K562 (cell line): ENCODE measurements around the gene B3GNT4. TPM values are rescaled to one million over a fixed set of nuclear protein-coding genes. Genes with fewer than 3 reads are reported as not detected.

Source experiments
- ATAC-seq: fragments of 200-7000 bp; cut with Tn5 transposase; 3 replicates; pipeline ENCODE4 v1.9.1; 2020; ENCODE audit warnings: moderate library complexity
- BruUV-seq: library from RNA; stranded (reverse); fragments of 400-500 nt; replicated peaks from 2 replicates; lab custom pipeline; 2021; lab: Mats Ljungman, UMichigan
- CTCF ChIA-PET: fragments of 300-600 bp; formaldehyde crosslinking; extraction: SDS; loops from one replicate; lab custom pipeline; 2021; ENCODE audit warnings: low intra/inter-chr PET ratio; lab: Yijun Ruan, JAX
- POLR2A ChIA-PET: fragments of 300-600, 350-650 bp; sonication (Branson Sonifier 250); formaldehyde crosslinking; extraction: SDS; loops from one replicate; lab custom pipeline; 2021; ENCODE audit warnings: antibody characterized with exemption, inconsistent platforms; lab: Yijun Ruan, JAX
- DNase-seq, 4 experiments: peaks; one replicate each; pipeline versions ENCODE4 v3.0.0 to v3.0.0-alpha.2; 2011 to 2018; ENCODE audit warnings: low spot score in 3 of 4, mixed read lengths in 3 of 4; ENCODE audit errors: extremely low read depth in 1 of 4
- FAIRE-seq: peaks from 2 replicates; lab custom pipeline; 2011; peaks lifted over from hg19 to GRCh38; lab: Jason Lieb, UNC
- H2AFZ ChIP-seq: 2 replicates; pipeline ENCODE4 v1.6.0; 2011; ENCODE audit warnings: low read depth, low read length, control low read depth, inconsistent platforms
- H3K27ac ChIP-seq: fragments of 200-600 bp; 3 replicates; pipeline ENCODE4 v1.8.0; 2011; ENCODE audit warnings: low read depth, mild to moderate bottlenecking, control low read depth, inconsistent platforms, low read length, moderate library complexity, mixed read lengths; ENCODE audit errors: extremely low read depth
- H3K27me3 ChIP-seq, 2 experiments: fragments of 300-600 bp in 1 of 2; 2 replicates in 1 of 2; 3 replicates in 1 of 2; pipeline versions ENCODE4 v1.6.0 to v1.8.0; 2011; ENCODE audit warnings: inconsistent platforms in 2 of 2, low read length in 2 of 2, mild to moderate bottlenecking in 1 of 2, mixed read lengths in 1 of 2, moderate library complexity in 1 of 2; ENCODE audit not compliant: control insufficient read depth in 2 of 2, insufficient read depth in 2 of 2
- H3K36me3 ChIP-seq: fragments of 300-600 bp; 3 replicates; pipeline ENCODE4 v1.8.0; 2011; ENCODE audit warnings: mild to moderate bottlenecking, low read length, inconsistent platforms; ENCODE audit not compliant: control insufficient read depth, insufficient read depth
- H3K4me1 ChIP-seq, 2 experiments: fragments of 200-600 bp in 1 of 2; replicated peaks in 1 of 2; 2 replicates in 1 of 2; 3 replicates in 1 of 2; pipeline versions ENCODE4 v1.5.1 to v1.8.0; 2011; ENCODE audit warnings: inconsistent platforms in 2 of 2, low read length in 2 of 2, mild to moderate bottlenecking in 1 of 2, mixed read lengths in 1 of 2, moderate library complexity in 1 of 2; ENCODE audit not compliant: control insufficient read depth in 2 of 2, insufficient read depth in 2 of 2
- H3K4me2 ChIP-seq: 2 replicates; pipeline ENCODE4 v1.6.1; 2011; ENCODE audit warnings: low read length, control low read depth, inconsistent platforms, mixed read lengths; ENCODE audit not compliant: insufficient read depth
- H3K4me3 ChIP-seq: fragments of 200-600 bp; sonication (generic), shearing (Covaris generic); 2 replicates; pipeline ENCODE4 v1.5.1; 2016; ENCODE audit warnings: control low read depth, inconsistent platforms
- H3K79me2 ChIP-seq: fragments of 200-600 bp; 3 replicates; pipeline ENCODE4 v1.8.0; 2011; ENCODE audit warnings: low read length, inconsistent platforms; ENCODE audit not compliant: control insufficient read depth, insufficient read depth
- H3K9ac ChIP-seq, 2 experiments: 2 replicates each; pipeline versions ENCODE4 v1.6.0 to v1.6.1; 2011; ENCODE audit warnings: low read depth in 2 of 2, low read length in 2 of 2, control low read depth in 1 of 2, inconsistent platforms in 1 of 2, mild to moderate bottlenecking in 1 of 2, mixed read lengths in 1 of 2; ENCODE audit not compliant: insufficient read depth in 1 of 2
- H3K9me1 ChIP-seq: one replicate; pipeline ENCODE4 v1.6.0; 2011; ENCODE audit warnings: inconsistent platforms, mild to moderate bottlenecking, low read length, moderate library complexity; ENCODE audit not compliant: control insufficient read depth, insufficient read depth
- H3K9me3 ChIP-seq: replicated peaks from 2 replicates; pipeline ENCODE4 v1.5.1; 2011; ENCODE audit warnings: low read depth, low read length, inconsistent platforms; ENCODE audit not compliant: control insufficient read depth, insufficient read depth
- H4K20me1 ChIP-seq: replicated peaks from 2 replicates; pipeline ENCODE4 v1.6.1; 2011; ENCODE audit warnings: low read length, inconsistent platforms, mixed read lengths; ENCODE audit not compliant: control insufficient read depth, insufficient read depth
- BRCA1 ChIP-seq, 2 experiments: fragments of 450-650 bp in 1 of 2; sonication (generic) in 1 of 2; formaldehyde crosslinking in 1 of 2; IDR thresholded peaks; 2 replicates each; pipeline versions ENCODE4 v1.5.0 to v1.6.1; 2017 to 2020; ENCODE audit warnings: mild to moderate bottlenecking in 1 of 2, missing genetic modification reagents in 1 of 2
- CTBP1 ChIP-seq: fragments of 450-650 bp; IDR thresholded peaks from 2 replicates; pipeline ENCODE4 v1.6.1; 2016; ENCODE audit warnings: borderline replicate concordance
- ESRRA ChIP-seq: fragments of 450-650 bp; IDR thresholded peaks from 2 replicates; pipeline ENCODE4 v1.6.1; 2014; ENCODE audit warnings: low read depth, mild to moderate bottlenecking, moderate library complexity, borderline replicate concordance
- ESRRB ChIP-seq: fragments of 250-450 bp; sonication (Bioruptor Pico); IDR thresholded peaks from 2 replicates; pipeline ENCODE4 v1.5.0; 2020; ENCODE audit warnings: mild to moderate bottlenecking, moderate library complexity, borderline replicate concordance
- EZH2 ChIP-seq: IDR thresholded peaks from 2 replicates; pipeline ENCODE4 v1.6.1; 2012; ENCODE audit warnings: low read depth, mild to moderate bottlenecking, inconsistent platforms, low read length, borderline replicate concordance
- FIP1L1 ChIP-seq: fragments of 200-400 bp; formaldehyde crosslinking; IDR thresholded peaks from 2 replicates; pipeline ENCODE4 v1.6.1; 2018; ENCODE audit warnings: mild to moderate bottlenecking, low read depth, low read length; ENCODE audit not compliant: poor library complexity, severe bottlenecking
- HNRNPK ChIP-seq: fragments of 200-400 bp; formaldehyde crosslinking; IDR thresholded peaks from one replicate; pipeline ENCODE4 v1.6.1; 2018; ENCODE audit warnings: mild to moderate bottlenecking, low read depth, low read length; ENCODE audit not compliant: poor library complexity, severe bottlenecking
- ILF3 ChIP-seq: fragments of 450-650 bp; IDR thresholded peaks from 2 replicates; pipeline ENCODE4 v1.6.1; 2018; ENCODE audit warnings: antibody characterized with exemption, mild to moderate bottlenecking, moderate library complexity, borderline replicate concordance
- RAD51 ChIP-seq: fragments of 450-650 bp; IDR thresholded peaks from 2 replicates; pipeline ENCODE4 v1.7.1; 2016; ENCODE audit warnings: low read depth, mild to moderate bottlenecking, borderline replicate concordance
- ZNF224 ChIP-seq: sonication (generic); formaldehyde crosslinking; IDR thresholded peaks from 2 replicates; pipeline ENCODE4 v1.8.0; 2022; ENCODE audit warnings: mild to moderate bottlenecking, missing genetic modification reagents
- ZNF79 ChIP-seq: fragments of 250-450 bp; sonication (Bioruptor Pico); IDR thresholded peaks from 2 replicates; pipeline ENCODE4 v1.4.0; 2020; ENCODE audit warnings: low read depth, mild to moderate bottlenecking, moderate library complexity
- WGBS: fragments of 100-300 bp; shearing (Covaris generic); methylation state at CpG from one replicate; pipeline ENCODE4 v1.1.6; 2016; ENCODE audit warnings: low coverage, mixed read lengths; ENCODE audit not compliant: insufficient coverage; ENCODE audit errors: missing lambda C conversion rate; 5-methylcytosine and 5-hydroxymethylcytosine counted together
- in situ Hi-C: fragments of 300-500 bp; cut with MboI; formaldehyde crosslinking; loops from 4 replicates; pipeline ENCODE4 v1.15.0; 2018; ENCODE audit warnings: inconsistent platforms, mixed read lengths
- intact Hi-C: fragments of 100-400 bp; cut with micrococcal nuclease; formaldehyde crosslinking; loops from 2 replicates; pipeline ENCODE4 v1.14.2; 2022
- polyA plus RNA-seq, 8 experiments: library from polyadenylated mRNA; depleted of rRNA in 4 of 8; stranded (reverse) in 5 of 8; unstranded in 3 of 8; fragments of >200 nt; fragmentation: Nextera tagmentation in 2 of 8; fragmentation: Illumina TruSeq in 1 of 8; extraction: Ambion mirVana in 2 of 8; extraction: Trizol in 1 of 8; gene quantifications; 2 replicates each; pipeline versions ENCODE4 v1.2.1 to v1.2.3, GENCODE V29; 2011 to 2014; ENCODE audit warnings: inconsistent platforms in 1 of 8, missing spikeins in 1 of 8
- total RNA-seq, 7 experiments: library from RNA; depleted of rRNA in 6 of 7; stranded (reverse); fragments of >200 nt in 6 of 7; fragmentation: Illumina TruSeq in 2 of 7; extraction: Trizol in 2 of 7; gene quantifications; 2 replicates each; pipeline versions ENCODE4 v1.2.1 to v1.2.3, GENCODE V29; 2011 to 2021; ENCODE audit warnings: low replicate concordance in 1 of 7
- TF ChIP-seq, protein P1 (sequence below): IDR thresholded peaks from 3 replicates; pipeline ENCODE4 v1.6.1; 2011; ENCODE audit warnings: borderline replicate concordance, mild to moderate bottlenecking, moderate library complexity; ENCODE audit not compliant: insufficient read length; ENCODE audit errors: extremely low read depth

B3GNT4 gene
- total and polyA plus RNA-seq, 9 of the 15 experiments (the other 6 are each of a cell fraction or from before 2014, with no cell fraction given), result 0.17 to 3.2 (median 1.3) TPM

DNA sequence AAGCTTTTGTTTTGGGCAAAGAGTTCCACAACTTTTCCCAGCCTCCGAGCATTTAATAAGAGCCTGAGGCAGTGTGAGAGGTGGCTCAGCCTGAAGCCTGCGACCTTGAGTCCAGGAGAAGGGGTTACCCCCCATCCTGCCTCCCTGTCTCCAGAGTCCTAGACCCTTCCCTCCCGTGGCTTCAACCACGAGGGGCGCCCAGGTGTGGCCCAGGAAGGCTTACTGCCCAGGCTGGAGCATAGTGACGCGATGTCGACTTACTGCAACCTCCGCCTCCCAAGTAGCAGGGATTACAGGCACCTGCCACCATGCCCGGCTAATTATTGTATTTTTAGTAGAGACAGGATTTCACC is 19.9 kb upstream of the B3GNT4 start:
- intact Hi-C loops, result no loop called here
- in situ Hi-C loops, result no loop called here
- no peak for TF ChIP-seq ILF3
- no peak for TF ChIP-seq EZH2
- TF ChIP-seq FIP1L1, result no peak
- no peak for TF ChIP-seq RAD51
- TF ChIP-seq BRCA1 (IDR thresholded peaks at IDR 0.05), result no peak
- TF ChIP-seq BRCA1 (CRISPR knock-in tag; IDR thresholded peaks at IDR 0.05), result no peak
- TF ChIP-seq CTBP1, result no peak
- no peak for TF ChIP-seq ZNF224 (CRISPR knock-in tag)
- TF ChIP-seq ESRRA, result no peak
- TF ChIP-seq ESRRB, result no peak
- no peak for TF ChIP-seq ZNF79 (CRISPR knock-in tag)
- no peak for TF ChIP-seq HNRNPK
- TF ChIP-seq, protein P1, sequence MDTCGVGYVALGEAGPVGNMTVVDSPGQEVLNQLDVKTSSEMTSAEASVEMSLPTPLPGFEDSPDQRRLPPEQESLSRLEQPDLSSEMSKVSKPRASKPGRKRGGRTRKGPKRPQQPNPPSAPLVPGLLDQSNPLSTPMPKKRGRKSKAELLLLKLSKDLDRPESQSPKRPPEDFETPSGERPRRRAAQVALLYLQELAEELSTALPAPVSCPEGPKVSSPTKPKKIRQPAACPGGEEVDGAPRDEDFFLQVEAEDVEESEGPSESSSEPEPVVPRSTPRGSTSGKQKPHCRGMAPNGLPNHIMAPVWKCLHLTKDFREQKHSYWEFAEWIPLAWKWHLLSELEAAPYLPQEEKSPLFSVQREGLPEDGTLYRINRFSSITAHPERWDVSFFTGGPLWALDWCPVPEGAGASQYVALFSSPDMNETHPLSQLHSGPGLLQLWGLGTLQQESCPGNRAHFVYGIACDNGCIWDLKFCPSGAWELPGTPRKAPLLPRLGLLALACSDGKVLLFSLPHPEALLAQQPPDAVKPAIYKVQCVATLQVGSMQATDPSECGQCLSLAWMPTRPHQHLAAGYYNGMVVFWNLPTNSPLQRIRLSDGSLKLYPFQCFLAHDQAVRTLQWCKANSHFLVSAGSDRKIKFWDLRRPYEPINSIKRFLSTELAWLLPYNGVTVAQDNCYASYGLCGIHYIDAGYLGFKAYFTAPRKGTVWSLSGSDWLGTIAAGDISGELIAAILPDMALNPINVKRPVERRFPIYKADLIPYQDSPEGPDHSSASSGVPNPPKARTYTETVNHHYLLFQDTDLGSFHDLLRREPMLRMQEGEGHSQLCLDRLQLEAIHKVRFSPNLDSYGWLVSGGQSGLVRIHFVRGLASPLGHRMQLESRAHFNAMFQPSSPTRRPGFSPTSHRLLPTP, result no peak
- TF ChIP-seq, all 486 proteins: peak for 0
- no peak for DNase-seq
- no peaks in the 10 kb centered on the region for H3K27me3 ChIP-seq
- no peak; the same call in 2 of the 3 replicates for ATAC-seq
- no peaks in the 10 kb centered on the region for H3K36me3 ChIP-seq
- H3K9me1 ChIP-seq, result no peaks in the 10 kb centered on the region
- no peak overlapping the region for H3K9ac ChIP-seq
- no TSS peak for BruUV-seq
- H3K4me3 ChIP-seq, result no peak overlapping the region
- no peaks in the 10 kb centered on the region for H4K20me1 ChIP-seq
- H3K9me3 ChIP-seq, result no peaks in the 10 kb centered on the region
- no peaks in the 10 kb centered on the region for H3K79me2 ChIP-seq
- ChIA-PET POLR2A (interaction anchor here (0.5 to 1.3 kb wide), 3 partner anchors 86 to 158 kb away, joined by 3 read pairs; no protein-coding TSS in a partner anchor), CTCF (no interaction called here)
- no peak overlapping the region for H2AFZ ChIP-seq
- no peak for FAIRE-seq
- 54% methylated on average over 10 of the region's 10 CpGs for WGBS
- peaks cover 0 to 3% of the 10 kb centered on the region in 2 experiments; a peak in 1 of 5 replicates for H3K4me1 ChIP-seq
- H3K27ac ChIP-seq, result no peak overlapping the region
- no peak overlapping the region for H3K4me2 ChIP-seq
